Endothelial cell of umbilical vein (primary cell): ENCODE results near the gene SLC31A2. TPM values are rescaled to one million over a fixed set of nuclear protein-coding genes. Genes with fewer than 3 reads are reported as not detected.
"Not testable (repeated sequence)": the region's sequence is repeated elsewhere in the genome, so short reads cannot be mapped to it uniquely, and the experiment has no call there.

Source experiments
- BruUV-seq: library from RNA; stranded (reverse); fragments of 400-500 nt; replicated peaks from 2 replicates; lab custom pipeline; 2021; lab: Mats Ljungman, UMichigan
- CTCF ChIA-PET: fragments of 300-600, 350-600 bp; sonication (Branson Sonifier 250); formaldehyde crosslinking; loops from one replicate; lab custom pipeline; 2021; ENCODE audit warnings: antibody characterized with exemption, inconsistent platforms; lab: Charles Lee
- POLR2A ChIA-PET: fragments of 300-600, 350-600 bp; sonication (Branson Sonifier 250); formaldehyde crosslinking; loops from one replicate; lab custom pipeline; 2021; ENCODE audit warnings: antibody characterized with exemption, inconsistent platforms; lab: Charles Lee
- DNase-seq: peaks from one replicate; pipeline ENCODE4 v3.0.0-alpha.2; 2011; ENCODE audit warnings: low read depth, low spot score
- FAIRE-seq: peaks from 2 replicates; lab custom pipeline; 2011; peaks lifted over from hg19 to GRCh38; lab: Jason Lieb, UNC
- H2AFZ ChIP-seq: 2 replicates; pipeline ENCODE4 v1.6.0; 2012; ENCODE audit warnings: low read depth, low read length, control low read depth, inconsistent platforms
- H3K27ac ChIP-seq: 2 replicates; pipeline ENCODE4 v1.5.1; 2011; ENCODE audit warnings: low read depth, mild to moderate bottlenecking, control low read depth, low read length, moderate library complexity; ENCODE audit not compliant: insufficient read depth
- H3K27me3 ChIP-seq, 2 experiments: 2 replicates each; pipeline versions ENCODE4 v1.6.0 to v1.6.1; 2011; ENCODE audit warnings: low read length in 2 of 2, mixed read lengths in 1 of 2; ENCODE audit not compliant: control insufficient read depth in 2 of 2, insufficient read depth in 2 of 2
- H3K36me3 ChIP-seq, 2 experiments: 2 replicates in 1 of 2; 3 replicates in 1 of 2; pipeline ENCODE4 v1.5.1; 2011; ENCODE audit warnings: low read length in 2 of 2, mild to moderate bottlenecking in 1 of 2, moderate library complexity in 1 of 2; ENCODE audit not compliant: control insufficient read depth in 2 of 2, insufficient read depth in 2 of 2; ENCODE audit errors: extremely low read depth in 1 of 2
- H3K4me1 ChIP-seq: 3 replicates; pipeline ENCODE4 v1.5.1; 2011; ENCODE audit warnings: mild to moderate bottlenecking, low read length; ENCODE audit not compliant: control insufficient read depth, insufficient read depth; ENCODE audit errors: extremely low read depth
- H3K4me2 ChIP-seq: 2 replicates; pipeline ENCODE4 v1.6.1; 2011; ENCODE audit warnings: low read length, control low read depth, mixed read lengths; ENCODE audit not compliant: insufficient read depth
- H3K4me3 ChIP-seq, 3 experiments: fragments of 200-600 bp in 1 of 3; sonication (generic), shearing (Covaris generic) in 1 of 3; replicated peaks in 1 of 3; 2 replicates each; pipeline ENCODE4 v1.5.1; 2011 to 2016; ENCODE audit warnings: control low read depth in 3 of 3, low read length in 3 of 3, mild to moderate bottlenecking in 2 of 3, inconsistent platforms in 1 of 3, low read depth in 1 of 3, moderate library complexity in 1 of 3; ENCODE audit not compliant: insufficient read depth in 1 of 3
- H3K79me2 ChIP-seq: 2 replicates; pipeline ENCODE4 v1.6.0; 2012; ENCODE audit warnings: low read length, inconsistent platforms; ENCODE audit not compliant: control insufficient read depth, insufficient read depth
- H3K9ac ChIP-seq: replicated peaks from 2 replicates; pipeline ENCODE3; 2011; ENCODE audit warnings: low read length, control low read depth; ENCODE audit not compliant: insufficient read depth; ENCODE audit errors: extremely low read depth
- H3K9me1 ChIP-seq: replicated peaks from 3 replicates; pipeline ENCODE4 v1.6.0; 2011; ENCODE audit warnings: mild to moderate bottlenecking, low read length; ENCODE audit not compliant: control insufficient read depth, insufficient read depth; ENCODE audit errors: extremely low read depth
- H3K9me3 ChIP-seq: replicated peaks from 2 replicates; pipeline ENCODE4 v1.5.1; 2012; ENCODE audit warnings: low read length, inconsistent platforms; ENCODE audit not compliant: control insufficient read depth, insufficient read depth
- H4K20me1 ChIP-seq: replicated peaks from 2 replicates; pipeline ENCODE3; 2011; ENCODE audit warnings: mild to moderate bottlenecking, low read length; ENCODE audit not compliant: control insufficient read depth, insufficient read depth; ENCODE audit errors: extremely low read depth
- EZH2 ChIP-seq: IDR thresholded peaks from 2 replicates; pipeline ENCODE4 v1.6.1; 2012; ENCODE audit warnings: borderline replicate concordance, low read depth, mild to moderate bottlenecking, moderate library complexity, low read length, inconsistent platforms; ENCODE audit not compliant: severe bottlenecking
- GATA2 ChIP-seq: IDR thresholded peaks from 2 replicates; pipeline ENCODE4 v1.7.0; 2011; ENCODE audit warnings: low read depth, mild to moderate bottlenecking, moderate library complexity, mixed read lengths, low read length; ENCODE audit not compliant: insufficient read length, insufficient read depth
- dilution Hi-C: fragments of 300-500 bp; cut with MboI; formaldehyde crosslinking; loops from one replicate; pipeline ENCODE4 v1.15.0; 2019; ENCODE audit warnings: low sequenced_read_pairs; ENCODE audit not compliant: extremely low pct_ligation_motif_present
- intact Hi-C: fragments of 100-400 bp; cut with micrococcal nuclease; formaldehyde crosslinking; loops from one replicate; pipeline ENCODE4 v1.10.0; 2022
- polyA plus RNA-seq, 4 experiments: library from polyadenylated mRNA; depleted of rRNA in 3 of 4; stranded (reverse) in 3 of 4; unstranded in 1 of 4; fragments of >200 nt; gene quantifications; 2 replicates each; pipeline versions ENCODE4 v1.2.1 to v1.2.3, GENCODE V29; 2011 to 2012; ENCODE audit warnings: missing spikeins in 1 of 4
- total RNA-seq: library from RNA; stranded (reverse); gene quantifications from 2 replicates; pipeline ENCODE4 v1.2.3, GENCODE V29; 2021
- TF ChIP-seq, protein P1 (sequence below): IDR thresholded peaks from 2 replicates; pipeline ENCODE4 v1.6.1; 2011; ENCODE audit not compliant: insufficient read depth, insufficient read length

The SLC31A2 gene
- total and polyA plus RNA-seq, 2 donors (not counting 3 experiments of a cell fraction or from before 2014, with no cell fraction given), result 3.7 to 9.8 TPM

DNA sequence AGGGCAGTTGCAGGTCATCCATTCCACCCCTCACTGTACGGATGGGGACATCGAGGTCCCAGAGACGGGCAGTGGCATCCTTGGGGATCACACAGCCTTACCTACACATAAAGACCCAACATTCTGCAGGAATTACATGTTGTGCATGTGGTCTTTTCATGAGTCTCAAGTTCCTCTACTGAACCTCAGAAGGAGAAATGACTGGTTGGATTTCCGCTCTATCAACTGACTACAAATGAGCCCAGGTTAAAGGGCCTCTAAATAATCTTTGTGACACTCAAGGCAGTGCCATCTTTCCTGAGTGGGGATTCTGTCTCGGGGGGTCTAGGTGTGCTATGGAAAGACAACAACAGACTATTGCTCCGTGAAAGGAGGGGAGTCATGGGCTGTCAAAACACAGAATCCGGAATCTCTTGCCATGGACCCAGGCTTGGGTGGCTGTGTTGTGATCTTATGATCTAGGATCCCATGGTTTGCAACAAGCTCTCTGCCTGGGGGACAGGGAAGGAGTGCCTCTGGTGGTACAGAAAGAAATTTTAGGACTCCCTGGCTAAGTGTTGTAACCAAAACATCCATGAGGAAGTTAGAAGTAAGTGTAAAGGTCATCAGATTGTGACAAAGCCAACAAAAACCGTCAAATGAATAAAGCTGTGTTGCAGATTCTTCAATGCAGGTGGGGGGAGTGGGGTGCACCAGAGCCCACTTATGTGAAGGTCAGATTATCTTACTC, 1.9 kb upstream of the SLC31A2 start:
- intact Hi-C loops (no loop called here), dilution Hi-C loops (no loop called here)
- no peak overlapping the region for H3K27ac ChIP-seq
- no peak overlapping the region for H3K9ac ChIP-seq
- H2AFZ ChIP-seq, result no peak overlapping the region
- H3K4me2 ChIP-seq, result no peak overlapping the region
- no peaks in the 10 kb centered on the region for H3K36me3 ChIP-seq
- no peaks in the 10 kb centered on the region for H3K9me3 ChIP-seq
- H3K9me1 ChIP-seq, result no peaks in the 10 kb centered on the region
- H3K27me3 ChIP-seq, result peaks cover 13 to 16% of the 10 kb centered on the region in 2 experiments
- FAIRE-seq (no peak), DNase-seq (no peak)
- BruUV-seq, result no TSS peak
- POLR2A ChIA-PET, result no interaction called here
- no peak overlapping the region for H3K4me3 ChIP-seq
- CTCF ChIA-PET, result no interaction called here
- TF ChIP-seq GATA2, result no peak
- TF ChIP-seq, protein P1, sequence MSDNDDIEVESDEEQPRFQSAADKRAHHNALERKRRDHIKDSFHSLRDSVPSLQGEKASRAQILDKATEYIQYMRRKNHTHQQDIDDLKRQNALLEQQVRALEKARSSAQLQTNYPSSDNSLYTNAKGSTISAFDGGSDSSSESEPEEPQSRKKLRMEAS, result no peak
- no peak for TF ChIP-seq EZH2
- no peaks in the 10 kb centered on the region for H3K4me1 ChIP-seq
- no peaks in the 10 kb centered on the region for H4K20me1 ChIP-seq
- no peaks in the 10 kb centered on the region for H3K79me2 ChIP-seq

DNA sequence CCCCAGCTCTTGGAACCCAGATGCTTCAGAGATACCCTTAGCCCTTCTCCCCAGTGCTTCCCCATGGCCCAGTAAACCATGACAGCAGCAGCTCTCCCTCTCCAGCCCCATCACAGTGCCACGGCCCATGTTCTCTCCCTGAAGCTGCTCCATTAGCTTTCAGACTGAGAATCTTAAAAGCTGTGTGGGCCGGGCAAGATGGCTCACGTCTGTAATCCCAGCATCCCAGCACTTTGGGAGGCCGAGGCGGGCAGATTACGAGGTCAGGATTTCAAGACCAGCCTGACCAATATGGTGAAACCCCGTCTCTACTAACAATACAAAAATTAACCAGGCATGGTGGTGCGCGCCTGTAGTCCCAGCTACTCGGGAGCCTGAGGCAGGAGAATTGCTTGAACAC, 1.2 kb upstream of the SLC31A2 start:
- H3K27me3 ChIP-seq, result peaks cover 13 to 14% of the 10 kb centered on the region in 2 experiments
- H3K9ac ChIP-seq, H2AFZ ChIP-seq, H3K4me3 ChIP-seq, H3K27ac ChIP-seq, H3K36me3 ChIP-seq, H4K20me1 ChIP-seq, CTCF ChIA-PET, H3K79me2 ChIP-seq, H3K9me3 ChIP-seq, POLR2A ChIA-PET, BruUV-seq, DNase-seq, FAIRE-seq, H3K4me2 ChIP-seq, intact Hi-C loops, dilution Hi-C loops, H3K4me1 ChIP-seq, H3K9me1 ChIP-seq: not testable (repeated sequence)
